Astrocyte of the spinal cord (primary cell): ENCODE results near the gene KRT78.
"Not testable (repeated sequence)": the region's sequence is repeated elsewhere in the genome, so short reads cannot be mapped to it uniquely, and the experiment has no call there.

Source experiments
- DNase-seq: peaks from one replicate; pipeline ENCODE4 v3.0.0; 2011; ENCODE audit warnings: low read depth, low spot score
- H3K4me3 ChIP-seq: 2 replicates; pipeline ENCODE4 v1.5.1; 2011; ENCODE audit warnings: low read depth, mild to moderate bottlenecking, low read length, moderate library complexity
- CTCF ChIP-seq: IDR thresholded peaks from 2 replicates; pipeline ENCODE4 v1.5.1; 2012; ENCODE audit warnings: low read depth, mild to moderate bottlenecking, low read length, inconsistent platforms
- in situ Hi-C: cut with HindIII; loops from 2 replicates; pipeline ENCODE4 v1.10.0; 2017; ENCODE audit warnings: low sequenced_read_pairs

The KRT78 gene

GRCh38 chr12:52796839-52797528, 51.8 kb downstream of the KRT78 start:
- no peak overlapping the region for H3K4me3 ChIP-seq
- DNase-seq: no peak
- TF ChIP-seq CTCF: no peak
- in situ Hi-C loops: no loop called here

- no peak for TF ChIP-seq CTCF
- no peak overlapping the region for H3K4me3 ChIP-seq
- in situ Hi-C loops: no loop called here
- no peak for DNase-seq
Measured at GRCh38 chr12:52796429-52796794, 52.4 kb downstream of the KRT78 start.

DNA sequence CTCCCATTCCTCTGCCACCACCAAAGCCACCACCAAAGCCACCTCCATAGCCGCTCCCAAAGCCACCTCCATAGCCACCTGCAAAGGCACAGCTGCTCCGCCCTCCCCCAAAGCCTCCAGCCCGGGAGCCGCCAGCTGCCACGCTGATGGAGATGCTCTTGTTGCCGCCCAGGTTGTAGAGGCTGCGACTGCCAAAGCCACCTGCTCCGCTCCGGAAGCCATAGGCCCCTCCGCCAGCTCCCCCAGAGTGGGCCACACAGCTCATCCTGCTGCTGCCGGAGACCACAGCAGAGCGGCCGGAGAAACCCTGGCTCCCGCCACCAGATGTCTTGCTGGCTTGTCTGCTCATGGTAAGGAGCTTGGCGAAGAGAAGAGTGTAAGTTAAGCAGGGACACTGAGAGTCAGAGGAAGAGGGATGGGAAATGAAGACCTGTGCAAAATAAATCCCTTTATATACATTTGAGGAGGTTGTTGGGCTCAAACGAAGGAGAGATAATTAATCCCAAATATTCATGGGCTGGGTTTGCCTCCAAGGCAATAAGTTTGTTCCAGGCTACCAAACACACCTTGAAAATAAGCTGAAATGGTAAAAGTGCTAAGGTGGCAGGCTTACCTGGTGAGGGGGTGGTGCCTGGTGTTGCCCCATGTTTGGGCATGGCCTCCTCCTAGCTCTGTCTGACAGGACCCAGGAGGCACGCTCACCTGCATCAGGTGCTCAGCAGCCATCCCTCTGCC, 52.9 kb downstream of the KRT78 start, which contains the start of gene KRT3:
KRT3 (minus strand) TSS at position 424 of the 735 bp plus-strand sequence; CDS start at position 349, 75 bp downstream.
- in situ Hi-C loops: no loop called here
- no peak for DNase-seq
- no peak within 1 kb of the TSS for H3K4me3 ChIP-seq
- TF ChIP-seq CTCF: no peak

- H3K4me3 ChIP-seq, in situ Hi-C loops, DNase-seq: not testable (repeated sequence)
Measured at GRCh38 chr12:52795332-52795674, 53.5 kb downstream of the KRT78 start.

- TF ChIP-seq CTCF: no peak
- no peak overlapping the region for H3K4me3 ChIP-seq
- peak; percentile 1 for DNase-seq
- in situ Hi-C loops: no loop called here
Measured at GRCh38 chr12:52794479-52795331, 54.1 kb downstream of the KRT78 start.

DNA sequence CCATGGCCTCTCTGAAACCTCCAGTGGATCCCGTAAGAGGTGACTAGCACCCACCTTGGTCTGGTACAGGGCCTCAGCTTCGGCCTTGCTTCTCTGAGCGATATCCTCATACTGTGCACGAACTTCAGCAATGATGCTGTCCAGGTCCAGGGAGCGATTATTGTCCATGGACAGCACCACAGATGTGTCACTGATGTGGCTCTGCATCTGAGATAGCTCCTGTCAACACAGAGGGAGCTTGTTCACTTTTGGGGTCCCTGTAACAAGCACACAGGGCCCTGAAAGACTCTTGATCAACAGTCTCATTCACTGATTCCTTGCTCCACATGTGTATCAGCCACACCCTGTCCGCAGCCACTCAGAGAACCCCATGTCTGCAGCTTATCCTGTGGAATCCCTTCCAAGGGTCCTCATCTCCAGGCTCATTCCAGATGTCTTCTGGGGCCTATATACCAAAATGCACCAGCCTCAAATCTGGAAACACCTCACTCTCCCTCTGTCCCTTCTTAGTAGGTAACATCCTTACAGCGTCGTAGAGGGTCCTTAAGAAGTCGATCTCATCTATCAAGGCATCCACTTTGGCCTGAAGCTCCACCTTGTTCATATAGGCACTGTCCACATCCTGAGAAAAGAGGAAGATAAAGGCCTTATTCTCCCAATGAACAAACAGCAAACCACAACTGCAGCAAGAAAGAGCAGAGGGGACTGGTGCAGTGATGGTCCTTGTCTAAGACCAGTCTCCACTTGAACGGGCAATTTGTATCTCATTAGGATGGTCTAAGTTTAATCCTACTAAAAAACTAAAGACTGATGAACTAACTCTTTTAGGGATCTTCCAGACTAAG, 56.4 kb downstream of the KRT78 start:
- no peak for DNase-seq
- TF ChIP-seq CTCF: no peak
- H3K4me3 ChIP-seq: no peak overlapping the region
- in situ Hi-C loops: no loop called here
